ENCODE measurements around the gene DYRK4. TPM values are rescaled to one million over a fixed set of nuclear protein-coding genes. Genes with fewer than 3 reads are reported as not detected.
A peak's percentile ranks its signal among the peaks of the same experiment; 100 is the strongest.

Gene DYRK4
- total RNA-seq, 4 donors from 2014 or later = 13.0 to 32.6 (median 18.1) TPM

DNA sequence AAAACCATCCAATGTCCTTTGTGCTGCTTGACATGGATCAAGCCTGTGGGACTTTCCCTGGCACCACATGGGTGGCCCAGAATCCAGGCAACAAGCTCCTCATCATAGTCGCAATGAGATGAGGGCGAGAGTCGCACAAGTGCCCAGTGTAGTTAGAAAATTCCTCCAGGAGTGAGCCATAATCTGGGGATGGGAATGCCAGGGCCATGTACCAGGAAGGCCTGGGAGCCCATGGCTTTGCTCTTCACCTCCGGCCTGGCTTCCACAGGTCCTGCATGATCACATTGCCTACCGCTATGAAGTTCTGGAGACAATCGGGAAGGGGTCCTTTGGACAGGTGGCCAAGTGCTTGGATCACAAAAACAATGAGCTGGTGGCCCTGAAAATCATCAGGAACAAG is 33.9 kb downstream of the DYRK4 start:
- Histone ChIP-seq H3K27ac (no peak overlapping the region), H3K36me3 (no peaks in the 10 kb centered on the region), H3K27me3 (peaks cover 0 to 52% (median 0%) of the 10 kb centered on the region in 4 donors), H3K4me3 (no peak overlapping the region), H3K9me3 (no peaks in the 10 kb centered on the region), H3K4me1 (no peaks in the 10 kb centered on the region)
- no peak for TF ChIP-seq POLR2A (IDR thresholded peaks at IDR 0.05)
- TF ChIP-seq, protein P1, sequence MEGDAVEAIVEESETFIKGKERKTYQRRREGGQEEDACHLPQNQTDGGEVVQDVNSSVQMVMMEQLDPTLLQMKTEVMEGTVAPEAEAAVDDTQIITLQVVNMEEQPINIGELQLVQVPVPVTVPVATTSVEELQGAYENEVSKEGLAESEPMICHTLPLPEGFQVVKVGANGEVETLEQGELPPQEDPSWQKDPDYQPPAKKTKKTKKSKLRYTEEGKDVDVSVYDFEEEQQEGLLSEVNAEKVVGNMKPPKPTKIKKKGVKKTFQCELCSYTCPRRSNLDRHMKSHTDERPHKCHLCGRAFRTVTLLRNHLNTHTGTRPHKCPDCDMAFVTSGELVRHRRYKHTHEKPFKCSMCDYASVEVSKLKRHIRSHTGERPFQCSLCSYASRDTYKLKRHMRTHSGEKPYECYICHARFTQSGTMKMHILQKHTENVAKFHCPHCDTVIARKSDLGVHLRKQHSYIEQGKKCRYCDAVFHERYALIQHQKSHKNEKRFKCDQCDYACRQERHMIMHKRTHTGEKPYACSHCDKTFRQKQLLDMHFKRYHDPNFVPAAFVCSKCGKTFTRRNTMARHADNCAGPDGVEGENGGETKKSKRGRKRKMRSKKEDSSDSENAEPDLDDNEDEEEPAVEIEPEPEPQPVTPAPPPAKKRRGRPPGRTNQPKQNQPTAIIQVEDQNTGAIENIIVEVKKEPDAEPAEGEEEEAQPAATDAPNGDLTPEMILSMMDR (IDR thresholded peaks at IDR 0.05) = no peak
- WGBS, 2 donors = 90 to 100% methylated on average over 3 to 6 of the region's 6 CpGs
- intact Hi-C loops (cut with DNase I) = no loop called here
- no peak for DNase-seq

DNA sequence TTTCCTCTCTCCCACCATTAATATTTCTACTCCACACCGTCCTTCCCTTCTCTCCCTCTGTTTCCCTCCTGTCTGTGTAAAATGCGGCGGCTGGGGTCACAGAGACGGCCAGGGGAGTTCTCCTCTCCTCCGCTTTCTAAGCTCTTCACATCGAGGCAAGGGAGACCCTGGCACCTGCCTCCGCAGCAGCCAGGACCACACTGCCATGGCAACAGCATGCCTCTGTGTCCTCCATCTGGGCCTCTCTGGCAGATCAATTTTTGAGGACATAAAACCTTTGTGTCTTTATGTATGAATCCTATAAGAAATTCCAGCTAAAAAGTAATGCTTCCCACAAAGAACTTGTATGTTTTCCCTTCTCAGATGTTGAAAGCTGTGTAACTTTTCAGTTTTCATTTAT is 41.4 kb downstream of the DYRK4 start:
- Histone ChIP-seq H3K4me1 (peaks cover 3 to 25% (median 4%) of the 10 kb centered on the region in 3 donors), H3K36me3 (peaks cover 0 to 10% (median 0%) of the 10 kb centered on the region in 3 donors), H3K27me3 (peaks cover 0 to 4% (median 0%) of the 10 kb centered on the region in 4 donors), H3K27ac (no peak overlapping the region), H3K9me3 (no peaks in the 10 kb centered on the region), H3K4me3 (no peak overlapping the region)
- TF ChIP-seq, protein P1 (IDR thresholded peaks at IDR 0.05) = no peak
- TF ChIP-seq POLR2A (IDR thresholded peaks at IDR 0.05) = no peak
- intact Hi-C loops (cut with DNase I) = no loop called here
- no peak for DNase-seq
- WGBS, 2 donors = 60 to 65% methylated on average over 6 to 7 of the region's 7 CpGs

DNA sequence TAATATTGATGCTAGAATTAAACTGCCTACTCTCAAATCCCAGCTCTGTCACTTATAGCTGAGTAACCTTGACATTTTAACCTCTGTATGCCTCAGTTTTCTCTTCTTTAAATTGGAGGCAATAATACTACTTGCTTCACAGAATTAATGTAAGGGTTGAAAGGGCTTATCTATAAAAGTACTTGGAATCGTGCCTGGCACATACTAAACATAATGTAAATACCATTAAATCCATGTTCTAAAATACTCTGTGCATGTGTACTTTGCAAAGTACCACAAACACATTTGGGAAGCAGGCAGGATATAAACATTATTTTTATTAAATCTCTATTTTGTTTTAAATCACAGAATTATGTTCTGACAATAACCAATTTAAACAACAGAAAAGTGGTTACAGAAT is 41.9 kb downstream of the DYRK4 start:
- Histone ChIP-seq H3K27me3 (peaks cover 0 to 4% (median 0%) of the 10 kb centered on the region in 4 donors), H3K4me1 (peaks cover 3 to 25% (median 4%) of the 10 kb centered on the region in 3 donors), H3K27ac (no peak overlapping the region), H3K4me3 (no peak overlapping the region), H3K36me3 (peaks cover 0 to 11% (median 0%) of the 10 kb centered on the region in 3 donors), H3K9me3 (no peaks in the 10 kb centered on the region)
- WGBS, 2 donors = 11 to 14% methylated on average over 1 of the region's 1 CpG
- TF ChIP-seq, protein P1 (IDR thresholded peaks at IDR 0.05) = no peak
- no peak for TF ChIP-seq POLR2A (IDR thresholded peaks at IDR 0.05)
- no peak for DNase-seq
- intact Hi-C loops (cut with DNase I) = no loop called here

- H3K4me3 ChIP-seq = peak overlapping the region; percentile 67 to 85 (median 76)
- peaks cover 3 to 25% (median 4%) of the 10 kb centered on the region in 3 donors for H3K4me1 ChIP-seq
- TF ChIP-seq POLR2A (IDR thresholded peaks at IDR 0.05) = no peak
- TF ChIP-seq, protein P1 (IDR thresholded peaks at IDR 0.05) = peak; percentile 91 to 98 (median 94)
- peaks cover 0 to 4% (median 0%) of the 10 kb centered on the region in 4 donors for H3K27me3 ChIP-seq
- DNase-seq = peak; percentile 29
- no peaks in the 10 kb centered on the region for H3K9me3 ChIP-seq
- H3K27ac ChIP-seq = peak overlapping the region; percentile 62 to 80 (median 76)
- 0% methylated on average over 10 to 25 of the region's 25 CpGs for WGBS, 2 donors
- peaks cover 0 to 19% (median 0%) of the 10 kb centered on the region in 3 donors for H3K36me3 ChIP-seq
- intact Hi-C loops (cut with DNase I) = no loop called here
These were observed 42.7 kb downstream of the DYRK4 start for GRCh38 chr12:4604684-4605193.

DNA sequence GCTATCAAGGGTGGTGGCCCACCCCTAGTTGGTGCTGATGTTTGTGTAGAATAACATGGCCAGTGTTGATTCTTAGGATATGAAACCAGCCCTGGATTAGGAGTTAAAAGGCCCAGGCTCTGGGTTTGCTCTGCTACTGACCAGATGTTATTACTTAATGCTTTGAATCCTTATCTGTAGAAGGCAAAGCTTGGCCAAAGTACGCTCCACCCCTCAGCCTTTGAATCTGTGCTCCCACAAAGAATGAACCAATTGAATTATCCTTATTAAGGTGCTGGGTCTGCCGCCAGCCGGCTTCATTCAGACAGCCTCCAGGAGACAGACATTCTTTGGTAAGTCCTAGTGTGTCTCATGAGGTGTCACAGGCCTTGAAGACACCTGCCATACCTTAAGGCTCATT is 45.0 kb downstream of the DYRK4 start:
- intact Hi-C loops (cut with DNase I) = no loop called here
- 87 to 88% methylated on average over 3 of the region's 3 CpGs for WGBS, 2 donors
- no peak for TF ChIP-seq POLR2A (IDR thresholded peaks at IDR 0.05)
- TF ChIP-seq, protein P1 (IDR thresholded peaks at IDR 0.05) = no peak
- H3K27ac ChIP-seq = no peak overlapping the region
- H3K4me3 ChIP-seq = no peak overlapping the region
- no peaks in the 10 kb centered on the region for H3K27me3 ChIP-seq
- peaks cover 3 to 25% (median 4%) of the 10 kb centered on the region in 3 donors for H3K4me1 ChIP-seq
- H3K9me3 ChIP-seq = no peaks in the 10 kb centered on the region
- no peak for DNase-seq
- H3K36me3 ChIP-seq = peaks cover 3 to 43% (median 8%) of the 10 kb centered on the region in 3 donors
